HL-60 (cell line): ENCODE results near the gene IP6K1.
"Not testable (repeated sequence)": the region's sequence is repeated elsewhere in the genome, so short reads cannot be mapped to it uniquely, and the experiment has no call there.

Experiments used
- DNase-seq, 2 experiments: peaks; one replicate each; pipeline ENCODE4 v3.0.0-alpha.2; 2010 to 2020; ENCODE audit warnings: low read depth in 1 of 2, low spot score in 1 of 2
- H3K27ac ChIP-seq: fragments of 250-450 bp; sonication (Bioruptor Pico); replicated peaks from 2 replicates; pipeline ENCODE4 v1.5.1; 2020; ENCODE audit warnings: mild to moderate bottlenecking, moderate library complexity
- H3K27me3 ChIP-seq: fragments of 250-450 bp; sonication (Bioruptor Pico); 2 replicates; pipeline ENCODE4 v1.5.1; 2021; ENCODE audit warnings: mild to moderate bottlenecking, moderate library complexity; ENCODE audit not compliant: insufficient read depth, poor library complexity, severe bottlenecking
- H3K4me3 ChIP-seq: replicated peaks from 2 replicates; pipeline ENCODE4 v1.5.1; 2011; ENCODE audit warnings: mild to moderate bottlenecking, control low read depth, low read length; ENCODE audit not compliant: insufficient read depth
- CTCF ChIP-seq: IDR thresholded peaks from one replicate; pipeline ENCODE4 v1.5.1; 2011; ENCODE audit warnings: low read length, control low read depth, inconsistent platforms; ENCODE audit not compliant: insufficient read depth
- GABPA ChIP-seq: IDR thresholded peaks from 2 replicates; pipeline ENCODE4 v1.6.1; 2012; ENCODE audit warnings: low read depth
- POLR2AphosphoS5 ChIP-seq: IDR thresholded peaks from 2 replicates; pipeline ENCODE4 v1.6.1; 2012; ENCODE audit warnings: low read depth
- SPI1 ChIP-seq: IDR thresholded peaks from 2 replicates; pipeline ENCODE4 v1.6.1; 2012; ENCODE audit warnings: low read depth, mild to moderate bottlenecking, borderline replicate concordance
- TF ChIP-seq, protein P1 (sequence below): IDR thresholded peaks from 2 replicates; pipeline ENCODE4 v1.6.1; 2012; ENCODE audit warnings: low read depth; ENCODE audit not compliant: insufficient replicate concordance

Gene IP6K1

DNA sequence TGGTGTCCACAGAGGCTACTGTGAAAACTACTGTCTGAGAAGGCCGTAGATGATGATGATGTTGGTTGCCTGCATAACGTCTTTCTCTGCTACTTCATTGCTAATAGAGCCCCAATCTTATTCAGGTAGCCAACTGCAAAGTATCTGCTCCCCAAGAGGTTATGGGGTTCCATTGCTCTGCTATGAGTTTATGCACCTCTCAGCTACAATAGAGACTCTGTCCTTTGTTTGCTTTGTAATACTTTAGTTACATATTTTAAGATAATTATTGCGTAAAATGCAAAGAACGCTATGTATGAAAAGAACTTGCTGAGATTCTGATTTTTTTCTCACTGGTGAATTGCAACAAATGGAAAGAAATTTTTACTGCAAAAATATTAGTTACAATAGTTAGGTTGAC lies 34.8 kb downstream of the IP6K1 start:
- Histone ChIP-seq H3K27ac (no peak overlapping the region), H3K4me3 (no peak overlapping the region), H3K27me3 (no peaks in the 10 kb centered on the region)
- TF ChIP-seq, protein P1, sequence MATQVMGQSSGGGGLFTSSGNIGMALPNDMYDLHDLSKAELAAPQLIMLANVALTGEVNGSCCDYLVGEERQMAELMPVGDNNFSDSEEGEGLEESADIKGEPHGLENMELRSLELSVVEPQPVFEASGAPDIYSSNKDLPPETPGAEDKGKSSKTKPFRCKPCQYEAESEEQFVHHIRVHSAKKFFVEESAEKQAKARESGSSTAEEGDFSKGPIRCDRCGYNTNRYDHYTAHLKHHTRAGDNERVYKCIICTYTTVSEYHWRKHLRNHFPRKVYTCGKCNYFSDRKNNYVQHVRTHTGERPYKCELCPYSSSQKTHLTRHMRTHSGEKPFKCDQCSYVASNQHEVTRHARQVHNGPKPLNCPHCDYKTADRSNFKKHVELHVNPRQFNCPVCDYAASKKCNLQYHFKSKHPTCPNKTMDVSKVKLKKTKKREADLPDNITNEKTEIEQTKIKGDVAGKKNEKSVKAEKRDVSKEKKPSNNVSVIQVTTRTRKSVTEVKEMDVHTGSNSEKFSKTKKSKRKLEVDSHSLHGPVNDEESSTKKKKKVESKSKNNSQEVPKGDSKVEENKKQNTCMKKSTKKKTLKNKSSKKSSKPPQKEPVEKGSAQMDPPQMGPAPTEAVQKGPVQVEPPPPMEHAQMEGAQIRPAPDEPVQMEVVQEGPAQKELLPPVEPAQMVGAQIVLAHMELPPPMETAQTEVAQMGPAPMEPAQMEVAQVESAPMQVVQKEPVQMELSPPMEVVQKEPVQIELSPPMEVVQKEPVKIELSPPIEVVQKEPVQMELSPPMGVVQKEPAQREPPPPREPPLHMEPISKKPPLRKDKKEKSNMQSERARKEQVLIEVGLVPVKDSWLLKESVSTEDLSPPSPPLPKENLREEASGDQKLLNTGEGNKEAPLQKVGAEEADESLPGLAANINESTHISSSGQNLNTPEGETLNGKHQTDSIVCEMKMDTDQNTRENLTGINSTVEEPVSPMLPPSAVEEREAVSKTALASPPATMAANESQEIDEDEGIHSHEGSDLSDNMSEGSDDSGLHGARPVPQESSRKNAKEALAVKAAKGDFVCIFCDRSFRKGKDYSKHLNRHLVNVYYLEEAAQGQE = no peak
- TF ChIP-seq SPI1 = no peak
- no peak for TF ChIP-seq CTCF
- no peak for TF ChIP-seq POLR2AphosphoS5
- no peak for TF ChIP-seq GABPA
- DNase-seq = no peak

DNA sequence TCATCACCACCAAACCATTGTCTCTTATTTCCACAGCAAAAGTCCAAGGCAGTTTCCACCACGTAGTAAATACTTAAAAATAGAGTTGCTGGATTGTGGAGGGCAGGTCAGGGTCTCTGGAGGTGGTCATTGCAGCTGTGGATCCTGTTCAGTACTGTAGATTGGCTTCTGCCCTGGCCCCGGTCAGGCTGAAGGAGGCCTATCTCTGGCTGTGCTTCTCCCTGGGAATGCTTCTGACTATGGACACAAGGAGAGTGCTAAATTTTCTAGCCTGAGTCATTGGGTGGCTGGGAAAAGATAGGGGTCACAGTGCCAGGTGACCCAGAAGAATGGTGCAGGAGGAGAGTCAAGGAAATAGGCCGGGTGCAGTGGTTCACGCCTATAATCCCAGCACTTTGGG lies 36.3 kb downstream of the IP6K1 start:
- no peaks in the 10 kb centered on the region for H3K27me3 ChIP-seq
- no peak for DNase-seq
- TF ChIP-seq SPI1 = no peak
- TF ChIP-seq, protein P1 = no peak
- no peak for TF ChIP-seq GABPA
- no peak for TF ChIP-seq POLR2AphosphoS5
- no peak for TF ChIP-seq CTCF
- no peak overlapping the region for H3K27ac ChIP-seq
- no peak overlapping the region for H3K4me3 ChIP-seq

- H3K27ac ChIP-seq, DNase-seq, H3K27me3 ChIP-seq, H3K4me3 ChIP-seq: not testable (repeated sequence)
Measured at GRCh38 chr3:49748874-49749273, 37.5 kb downstream of the IP6K1 start.

GRCh38 chr3:49747792-49748480 lies 38.4 kb downstream of the IP6K1 start:
- TF ChIP-seq SPI1 = no peak
- TF ChIP-seq GABPA = no peak
- TF ChIP-seq CTCF = no peak
- no peak for TF ChIP-seq POLR2AphosphoS5
- TF ChIP-seq, protein P1 = no peak
- no peak for DNase-seq
- Histone ChIP-seq H3K4me3 (no peak overlapping the region), H3K27me3 (no peaks in the 10 kb centered on the region), H3K27ac (no peak overlapping the region)
